Cerebellar nuclear complex (tissue), 1 donor: Measurements from ENCODE around the gene CSTF2T.

Experiments
- DNase-seq, 2 experiments: peaks; one replicate each; lab custom pipeline; 2025; lab: John Stamatoyannopoulos, UW

Gene CSTF2T

GRCh38 chr10:51699475-51700227 lies at the start of gene CSTF2T:
CSTF2T (minus strand) TSS chr10:51699595; CDS start chr10:51699549, 46 bp downstream.
- peak; percentile 18 to 84 for DNase-seq

GRCh38 chr10:51748959-51749358 lies 49.6 kb upstream of the CSTF2T start:
- DNase-seq = no peak

GRCh38 chr10:51747216-51747615 lies 47.8 kb upstream of the CSTF2T start:
- DNase-seq = no peak

- DNase-seq = no peak
These were observed 46.0 kb upstream of the CSTF2T start for GRCh38 chr10:51745397-51745796.

- DNase-seq = no peak
These were observed 45.0 kb upstream of the CSTF2T start for GRCh38 chr10:51744235-51745000.

- no peak for DNase-seq
These were observed 43.8 kb upstream of the CSTF2T start for GRCh38 chr10:51743146-51743545.

GRCh38 chr10:51733057-51733456 lies 33.7 kb upstream of the CSTF2T start:
- no peak for DNase-seq

GRCh38 chr10:51729822-51730555 lies 30.6 kb upstream of the CSTF2T start:
- DNase-seq = no peak

GRCh38 chr10:51724038-51724437 lies 24.6 kb upstream of the CSTF2T start:
- no peak for DNase-seq

GRCh38 chr10:51718804-51719291 lies 19.5 kb upstream of the CSTF2T start:
- no peak for DNase-seq

GRCh38 chr10:51716981-51717380 lies 17.6 kb upstream of the CSTF2T start:
- no peak for DNase-seq

GRCh38 chr10:51711519-51711891 lies 12.1 kb upstream of the CSTF2T start:
- no peak for DNase-seq

GRCh38 chr10:51709324-51709972 lies 10.1 kb upstream of the CSTF2T start:
- DNase-seq = no peak

- no peak for DNase-seq
These were observed 9.2 kb upstream of the CSTF2T start for GRCh38 chr10:51708609-51709008.

GRCh38 chr10:51707821-51708424 lies 8.5 kb upstream of the CSTF2T start:
- DNase-seq = no peak

GRCh38 chr10:51707392-51707791 lies 8.0 kb upstream of the CSTF2T start:
- no peak for DNase-seq

- DNase-seq = no peak
These were observed 6.8 kb upstream of the CSTF2T start for GRCh38 chr10:51706225-51706624.

GRCh38 chr10:51705774-51706173 lies 6.4 kb upstream of the CSTF2T start:
- no peak for DNase-seq

- no peak for DNase-seq
These were observed 928 bp upstream of the CSTF2T start for GRCh38 chr10:51700228-51700817.

GRCh38 chr10:51699145-51699474 lies 285 bp downstream of the CSTF2T start:
- no peak for DNase-seq

- DNase-seq = no peak
These were observed 827 bp downstream of the CSTF2T start for GRCh38 chr10:51698473-51699063.
